Stimulated activated CD4-positive, alpha-beta T cell treated with anti-CD3 and anti-CD28 coated beads, Interleukin-12 subunit alpha, Interleukin-12 subunit beta, amount 100 ng/mL, for 48 hours (primary cell): Measurements from ENCODE around the gene TRPM6.

ENCODE experiments used
- DNase-seq, 3 donors: peaks; one replicate each; pipeline ENCODE4 v3.0.0-alpha.2; 2020; ENCODE audit warnings: low read depth in 2 of 3, low spot score in 1 of 3

Gene TRPM6

GRCh38 chr9:74773886-74774479 is 113.7 kb downstream of the TRPM6 start:
- DNase-seq = peak; percentile 52 to 66 (median 65)

- no peak for DNase-seq
These were observed 115.6 kb downstream of the TRPM6 start for GRCh38 chr9:74772121-74772520.

- no peak for DNase-seq
These were observed 116.0 kb downstream of the TRPM6 start for GRCh38 chr9:74771672-74772071.

- peak in 1 of 3 donors; percentile 25 for DNase-seq
These were observed 116.5 kb downstream of the TRPM6 start for GRCh38 chr9:74771262-74771585.

- DNase-seq = peak in 2 of 3 donors; percentile 25 to 42
These were observed 117.0 kb downstream of the TRPM6 start for GRCh38 chr9:74770508-74771261.

- DNase-seq = no peak
These were observed 122.2 kb downstream of the TRPM6 start for GRCh38 chr9:74765481-74765971.

GRCh38 chr9:74762950-74763349 is 124.8 kb downstream of the TRPM6 start:
- no peak for DNase-seq

- no peak for DNase-seq
These were observed 127.6 kb downstream of the TRPM6 start for GRCh38 chr9:74760031-74760700.

- DNase-seq = no peak
These were observed 131.7 kb downstream of the TRPM6 start for GRCh38 chr9:74755999-74756398.

- no peak for DNase-seq
These were observed 132.4 kb downstream of the TRPM6 start for GRCh38 chr9:74755355-74755754.

GRCh38 chr9:74753650-74754049 is 134.1 kb downstream of the TRPM6 start:
- no peak for DNase-seq

- DNase-seq = no peak
These were observed 138.8 kb downstream of the TRPM6 start for GRCh38 chr9:74748966-74749365.

- peak in 1 of 3 donors; percentile 8 for DNase-seq
These were observed 144.7 kb downstream of the TRPM6 start for GRCh38 chr9:74742792-74743730.

GRCh38 chr9:74742191-74742790 is 145.4 kb downstream of the TRPM6 start:
- DNase-seq = no peak

- DNase-seq = no peak
These were observed 151.1 kb downstream of the TRPM6 start for GRCh38 chr9:74736646-74737045.

GRCh38 chr9:74735761-74736160 is 152.0 kb downstream of the TRPM6 start:
- no peak for DNase-seq

GRCh38 chr9:74729136-74729695 is 158.5 kb downstream of the TRPM6 start:
- DNase-seq = no peak

GRCh38 chr9:74728176-74728575 is 159.5 kb downstream of the TRPM6 start:
- no peak for DNase-seq

GRCh38 chr9:74726581-74726980 is 161.1 kb downstream of the TRPM6 start:
- no peak for DNase-seq

- no peak for DNase-seq
These were observed 163.4 kb downstream of the TRPM6 start for GRCh38 chr9:74724317-74724716.
